Jurkat, Clone E6-1 (cell line): Measurements from ENCODE around the gene PAPOLG. TPM values are rescaled to one million over a fixed set of nuclear protein-coding genes. Genes with fewer than 3 reads are reported as not detected.

Experiments
- DNase-seq: peaks from one replicate; pipeline ENCODE4 v3.0.0-alpha.2; 2011; ENCODE audit warnings: low read depth, low spot score
- H3K4me3 ChIP-seq: 2 replicates; pipeline ENCODE4 v1.5.1; 2011; ENCODE audit warnings: mild to moderate bottlenecking, low read length, control low read depth, moderate library complexity
- polyA plus RNA-seq: library from polyadenylated mRNA; unstranded; fragments of >200 nt; gene quantifications from one replicate; pipeline ENCODE4 v1.2.1, GENCODE V29; 2012; ENCODE audit warnings: missing spikeins; ENCODE audit not compliant: insufficient read length, insufficient read depth

The PAPOLG gene
- polyA plus RNA-seq: 8.4 TPM

GRCh38 chr2:60756097-60757087 lies at the start of gene PAPOLG:
Gene PAPOLG (plus strand): TSS chr2:60756268. CDS start chr2:60756479, 211 bp downstream.
- peak; percentile 88 for DNase-seq
- H3K4me3 ChIP-seq: peak within 1 kb of the TSS; percentile 97

GRCh38 chr2:60707750-60708371 lies 48.2 kb upstream of the PAPOLG start:
- H3K4me3 ChIP-seq: no peak overlapping the region
- peak; percentile 16 for DNase-seq

- no peak overlapping the region for H3K4me3 ChIP-seq
- DNase-seq: no peak
Observed at GRCh38 chr2:60708630-60709320, 47.3 kb upstream of the PAPOLG start.

DNA sequence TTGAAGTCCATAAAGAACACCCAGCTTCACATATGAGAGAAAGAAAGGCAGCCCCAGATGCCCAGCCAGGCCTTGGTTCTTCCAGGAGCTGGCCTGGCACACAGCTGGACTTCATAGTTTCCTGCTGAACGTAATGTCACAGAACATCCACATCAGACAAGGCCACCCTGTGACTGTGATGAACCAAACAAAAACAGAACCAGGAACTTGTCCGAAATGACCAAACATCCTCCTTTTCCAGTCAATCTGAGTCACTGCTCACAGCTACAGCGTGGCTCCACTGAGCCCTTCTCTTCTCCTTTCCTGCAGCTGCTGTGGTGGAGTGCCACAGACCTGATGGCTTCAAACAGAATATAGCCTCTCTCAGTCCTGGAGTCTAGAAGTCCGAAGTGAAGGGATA lies 45.4 kb upstream of the PAPOLG start:
- DNase-seq: no peak
- H3K4me3 ChIP-seq: no peak overlapping the region

DNA sequence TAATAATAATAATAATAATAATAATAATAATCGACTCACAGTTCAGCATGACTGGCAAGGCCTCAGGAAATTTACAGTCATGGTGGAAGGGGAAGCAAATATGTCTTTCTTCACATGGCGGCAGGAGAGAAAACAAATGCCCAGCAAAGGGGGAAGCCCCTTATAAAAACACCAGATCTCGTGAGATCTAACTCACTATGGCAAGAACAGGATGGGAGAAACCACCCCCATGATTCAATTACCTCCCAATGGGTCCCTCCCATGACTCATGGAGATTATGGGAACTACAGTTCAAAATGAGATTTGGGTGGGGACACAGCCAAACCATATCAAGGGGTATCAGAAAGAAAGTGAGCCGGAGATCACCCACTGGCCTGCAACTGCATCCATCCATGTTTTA lies 40.5 kb upstream of the PAPOLG start:
- no peak for DNase-seq
- H3K4me3 ChIP-seq: no peak overlapping the region

GRCh38 chr2:60717691-60718090 lies 38.4 kb upstream of the PAPOLG start:
- H3K4me3 ChIP-seq: no peak overlapping the region

DNA sequence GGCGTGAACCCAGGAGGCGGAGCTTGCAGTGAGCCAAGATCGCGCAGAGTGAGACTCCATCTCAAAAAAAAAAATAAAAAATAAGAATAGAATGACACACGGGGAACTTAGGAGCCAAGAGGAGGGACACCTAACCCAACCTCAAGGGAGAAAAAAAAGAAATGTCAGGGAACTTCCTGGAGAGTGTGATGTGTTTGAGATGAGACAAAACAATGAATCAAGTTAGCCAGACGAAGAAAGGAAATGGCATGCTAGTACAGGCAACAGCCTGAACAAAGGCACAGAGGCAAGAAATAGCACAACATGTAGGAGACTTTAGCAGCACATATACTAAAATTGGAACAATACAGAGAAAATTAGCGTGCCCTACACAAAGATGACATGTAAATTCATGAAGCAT lies 36.7 kb upstream of the PAPOLG start:
- no peak overlapping the region for H3K4me3 ChIP-seq
- no peak for DNase-seq

More at GRCh38 chr2:60717691-60718090, 38.4 kb upstream of the PAPOLG start:
- DNase-seq: no peak

DNA sequence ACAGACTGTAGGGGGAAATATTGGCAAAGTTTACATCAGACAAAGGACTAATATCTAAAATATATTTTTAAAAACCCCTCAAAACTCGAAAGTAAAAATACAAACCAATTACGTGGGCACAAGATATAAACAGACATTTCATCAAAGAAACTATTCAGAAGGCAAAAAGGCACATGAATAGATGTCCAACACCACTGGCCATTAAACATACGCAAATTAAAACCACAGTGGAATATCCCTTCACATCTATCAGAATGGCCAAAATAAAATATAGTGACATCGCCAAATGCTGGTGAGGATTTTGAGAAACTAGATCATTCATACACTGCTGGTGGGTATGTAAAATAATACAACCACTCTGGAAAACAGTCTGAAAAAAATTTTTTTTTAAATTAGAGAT lies 30.6 kb upstream of the PAPOLG start:
- H3K4me3 ChIP-seq: no peak overlapping the region
- DNase-seq: no peak

- no peak overlapping the region for H3K4me3 ChIP-seq
- no peak for DNase-seq
Observed at GRCh38 chr2:60728855-60729254, 27.2 kb upstream of the PAPOLG start.

- DNase-seq: peak; percentile 48
- H3K4me3 ChIP-seq: peak overlapping the region; percentile 39
Observed at GRCh38 chr2:60735496-60736250, 20.4 kb upstream of the PAPOLG start.

GRCh38 chr2:60738679-60739078 lies 17.4 kb upstream of the PAPOLG start:
- no peak for DNase-seq
- H3K4me3 ChIP-seq: no peak overlapping the region

DNA sequence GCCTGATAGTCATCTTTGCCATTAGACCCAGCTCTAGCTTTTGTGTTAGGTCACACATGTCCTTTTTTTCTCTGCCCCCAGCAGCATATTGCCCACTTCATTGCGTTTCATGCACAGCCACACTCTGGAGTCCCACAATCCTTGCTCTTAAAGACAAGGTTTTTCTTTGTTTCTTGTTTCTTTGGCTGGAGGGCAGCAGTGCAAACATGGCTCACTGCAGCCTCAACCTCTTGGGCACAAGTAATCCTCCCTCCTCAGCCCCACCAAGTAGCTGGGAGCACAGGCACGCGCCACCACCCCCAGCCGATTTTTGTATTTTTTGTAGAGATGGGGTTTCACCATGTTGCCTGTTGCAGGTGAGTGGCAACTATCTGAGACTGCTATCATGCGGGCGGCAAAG lies 16.9 kb upstream of the PAPOLG start:
- no peak for DNase-seq
- no peak overlapping the region for H3K4me3 ChIP-seq

DNA sequence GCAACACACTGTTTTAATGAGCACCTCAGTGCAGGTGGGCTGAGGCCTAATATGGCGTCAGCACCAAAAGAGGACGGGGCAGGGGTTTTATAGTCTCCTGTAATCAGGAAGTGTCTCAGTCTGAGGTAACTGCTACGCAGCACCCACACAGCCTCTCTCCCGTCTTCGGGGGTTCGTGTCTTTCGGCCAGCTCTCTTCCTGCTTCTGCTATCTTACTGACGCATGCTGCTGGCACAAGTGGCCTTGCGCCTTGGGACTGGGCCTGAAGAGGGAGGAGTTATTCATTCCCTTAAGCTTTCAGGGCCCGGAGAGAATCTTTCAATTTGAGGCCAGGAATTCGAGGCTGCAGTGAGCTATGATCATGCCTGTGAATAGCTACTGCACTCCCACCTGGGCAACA lies 14.5 kb upstream of the PAPOLG start:
- DNase-seq: no peak
- H3K4me3 ChIP-seq: no peak overlapping the region

- no peak overlapping the region for H3K4me3 ChIP-seq
- no peak for DNase-seq
Observed at GRCh38 chr2:60742419-60742818, 13.6 kb upstream of the PAPOLG start.

- no peak for DNase-seq
- no peak overlapping the region for H3K4me3 ChIP-seq
Observed at GRCh38 chr2:60745330-60745729, 10.7 kb upstream of the PAPOLG start.

DNA sequence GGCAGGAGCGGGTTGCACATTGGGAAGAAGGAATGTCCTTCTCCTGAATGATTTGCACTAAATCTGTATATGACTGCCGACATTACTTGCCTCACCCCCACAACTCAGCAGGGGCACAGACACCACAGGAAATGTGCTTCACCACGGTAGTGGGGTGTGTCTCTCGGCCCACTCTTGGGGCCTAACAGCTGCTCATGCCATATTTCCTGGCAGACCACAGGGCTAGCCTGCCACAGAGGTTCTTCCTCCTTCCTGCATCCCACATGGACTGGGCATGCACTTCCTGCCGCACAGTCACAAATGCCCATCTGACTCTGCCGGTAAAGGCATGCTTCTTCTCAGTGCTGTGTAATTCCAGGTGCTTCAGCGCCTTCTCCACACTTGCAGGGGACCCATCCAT lies 10.3 kb upstream of the PAPOLG start:
- peak; percentile 42 for DNase-seq
- no peak overlapping the region for H3K4me3 ChIP-seq

DNA sequence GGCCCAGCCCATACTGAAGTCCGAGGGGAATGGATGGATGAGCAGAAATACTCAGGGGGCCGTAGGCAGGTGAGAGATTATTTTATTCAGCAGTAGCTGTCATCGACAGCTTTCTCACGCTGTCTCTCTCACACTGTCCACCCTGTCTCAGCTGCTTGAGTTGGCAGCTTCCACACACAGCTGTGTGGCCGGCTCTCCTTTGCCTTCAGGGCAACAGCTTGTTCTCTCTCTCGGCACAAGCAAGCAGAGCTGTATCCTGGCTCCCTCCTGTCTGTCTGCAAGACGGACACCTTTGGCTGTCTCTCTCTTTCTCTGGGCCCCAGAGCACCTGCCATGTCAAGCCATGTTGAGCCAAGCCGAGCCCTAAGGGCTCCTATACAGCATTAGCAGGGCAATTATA lies 9.8 kb upstream of the PAPOLG start:
- no peak overlapping the region for H3K4me3 ChIP-seq
- no peak for DNase-seq

DNA sequence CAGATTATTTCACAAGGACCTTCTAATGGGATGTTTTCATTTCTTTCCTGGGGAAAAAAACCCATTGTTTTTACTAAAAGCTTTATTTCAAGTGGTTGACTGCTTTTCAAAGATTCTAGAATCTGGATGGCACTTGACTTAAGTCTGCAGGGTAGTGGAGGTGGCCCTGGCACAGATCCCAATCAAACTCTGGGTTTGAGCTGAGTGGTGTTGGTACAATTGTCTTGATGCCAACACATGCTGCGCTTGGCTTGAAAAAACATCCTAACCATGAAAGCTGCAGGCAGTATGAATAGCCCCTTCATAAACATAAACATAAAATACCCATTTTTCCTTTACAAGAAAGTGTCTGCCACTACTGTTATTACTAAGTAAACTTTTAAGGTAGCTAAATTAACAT lies 3.6 kb downstream of the PAPOLG start:
- DNase-seq: no peak
- no peak overlapping the region for H3K4me3 ChIP-seq
